ENCODE results near the gene SLC30A3. TPM values are rescaled to one million over a fixed set of nuclear protein-coding genes. Genes with fewer than 3 reads are reported as not detected.

Gene SLC30A3
- total RNA-seq, 4 donors from 2014 or later = 0.20 TPM; not detected in 3

GRCh38 chr2:27298391-27299080 is 35.7 kb upstream of the SLC30A3 start:
- peak overlapping the region; percentile 58 to 99 (median 92) for H3K27ac ChIP-seq
- no peak overlapping the region for H3K4me3 ChIP-seq
- peaks cover 44 to 81% of the 10 kb centered on the region in 2 donors for H3K4me1 ChIP-seq
- intact Hi-C loops (cut with DNase I; ENCODE audit: low total_unique reads) = no loop called here
- ATAC-seq (peak; percentile 11 to 17), DNase-seq (peak in 1 of 2 donors; percentile 63)
- no peaks in the 10 kb centered on the region for H3K27me3 ChIP-seq
- TF ChIP-seq POLR2A (IDR thresholded peaks at IDR 0.05) (no peak), CTCF (IDR thresholded peaks at IDR 0.05 in 4 of 5, conservative IDR thresholded peaks at IDR 0.05 in 1 of 5) (no peak)
- no peaks in the 10 kb centered on the region for H3K9me3 ChIP-seq
- in situ Hi-C loops (cut with MboI; ENCODE audit: low sequenced_read_pairs in 4 of 4) = loop anchor here in 2 of 4 donors (25.0 kb wide), 1 partner anchor 336 kb away; the partner anchor contains the start of gene MAPRE3 (in 2 of the 2)
- H3K36me3 ChIP-seq = peaks cover 0 to 41% of the 10 kb centered on the region in 2 donors

- peaks cover 48 to 85% of the 10 kb centered on the region in 2 donors for H3K4me1 ChIP-seq
Measured at GRCh38 chr2:27297195-27297594, 34.3 kb upstream of the SLC30A3 start.

GRCh38 chr2:27296481-27296880 is 33.6 kb upstream of the SLC30A3 start:
- ATAC-seq (no peak), DNase-seq (no peak)
- Histone ChIP-seq H3K9me3 (no peaks in the 10 kb centered on the region), H3K4me3 (no peak overlapping the region), H3K36me3 (peaks cover 0 to 34% of the 10 kb centered on the region in 2 donors), H3K27me3 (no peaks in the 10 kb centered on the region), H3K4me1 (peaks cover 55 to 85% of the 10 kb centered on the region in 2 donors), H3K27ac (peak overlapping the region; percentile 58 to 99 (median 92))
- TF ChIP-seq CTCF (IDR thresholded peaks at IDR 0.05 in 4 of 5, conservative IDR thresholded peaks at IDR 0.05 in 1 of 5) (no peak), POLR2A (IDR thresholded peaks at IDR 0.05) (no peak)
- in situ Hi-C loops (cut with MboI; ENCODE audit: low sequenced_read_pairs in 4 of 4) (loop anchor here in 2 of 4 donors (25.0 kb wide), 1 partner anchor 334 kb away; the partner anchor contains the start of gene MAPRE3 (in 2 of the 2)), intact Hi-C loops (cut with DNase I; ENCODE audit: low total_unique reads) (loop anchor here (2.0 kb wide), 1 partner anchor 18 kb away; no protein-coding TSS in a partner anchor)

More at GRCh38 chr2:27297195-27297594, 34.3 kb upstream of the SLC30A3 start:
- Histone ChIP-seq H3K27ac (peak overlapping the region; percentile 58 to 99 (median 92)), H3K4me3 (no peak overlapping the region), H3K36me3 (peaks cover 0 to 41% of the 10 kb centered on the region in 2 donors), H3K9me3 (no peaks in the 10 kb centered on the region), H3K27me3 (no peaks in the 10 kb centered on the region)
- in situ Hi-C loops (cut with MboI; ENCODE audit: low sequenced_read_pairs in 4 of 4) (loop anchor here in 2 of 4 donors (25.0 kb wide), 1 partner anchor 335 kb away; the partner anchor contains the start of gene MAPRE3 (in 2 of the 2)), intact Hi-C loops (cut with DNase I; ENCODE audit: low total_unique reads) (loop anchor here (2.0 kb wide), 1 partner anchor 18 kb away; no protein-coding TSS in a partner anchor)
- no peak for ATAC-seq
- TF ChIP-seq CTCF (IDR thresholded peaks at IDR 0.05 in 4 of 5, conservative IDR thresholded peaks at IDR 0.05 in 1 of 5) (no peak), POLR2A (IDR thresholded peaks at IDR 0.05) (no peak)
- no peak for DNase-seq

- in situ Hi-C loops (cut with MboI; ENCODE audit: low sequenced_read_pairs in 4 of 4) = loop anchor here in 2 of 4 donors (25.0 kb wide), 1 partner anchor 333 kb away; the partner anchor contains the start of gene MAPRE3 (in 2 of the 2)
- H3K9me3 ChIP-seq = no peaks in the 10 kb centered on the region
- intact Hi-C loops (cut with DNase I; ENCODE audit: low total_unique reads) = no loop called here
- no peak for DNase-seq
- H3K36me3 ChIP-seq = peaks cover 0 to 18% of the 10 kb centered on the region in 2 donors
- H3K27me3 ChIP-seq = no peaks in the 10 kb centered on the region
- TF ChIP-seq CTCF (IDR thresholded peaks at IDR 0.05 in 4 of 5, conservative IDR thresholded peaks at IDR 0.05 in 1 of 5) = no peak
- TF ChIP-seq POLR2A (IDR thresholded peaks at IDR 0.05) = no peak
- peaks cover 71 to 90% of the 10 kb centered on the region in 2 donors for H3K4me1 ChIP-seq
- peak overlapping the region in 1 of 4 donors; percentile 14 for H3K4me3 ChIP-seq
- no peak for ATAC-seq
- H3K27ac ChIP-seq = peak overlapping the region; percentile 88 to 99 (median 98)
Measured at GRCh38 chr2:27294928-27295327, 32.1 kb upstream of the SLC30A3 start.

Data from gastrocnemius medialis (tissue), 4 donors.